Measurements from ENCODE around the gene TXK.

The TXK gene

DNA sequence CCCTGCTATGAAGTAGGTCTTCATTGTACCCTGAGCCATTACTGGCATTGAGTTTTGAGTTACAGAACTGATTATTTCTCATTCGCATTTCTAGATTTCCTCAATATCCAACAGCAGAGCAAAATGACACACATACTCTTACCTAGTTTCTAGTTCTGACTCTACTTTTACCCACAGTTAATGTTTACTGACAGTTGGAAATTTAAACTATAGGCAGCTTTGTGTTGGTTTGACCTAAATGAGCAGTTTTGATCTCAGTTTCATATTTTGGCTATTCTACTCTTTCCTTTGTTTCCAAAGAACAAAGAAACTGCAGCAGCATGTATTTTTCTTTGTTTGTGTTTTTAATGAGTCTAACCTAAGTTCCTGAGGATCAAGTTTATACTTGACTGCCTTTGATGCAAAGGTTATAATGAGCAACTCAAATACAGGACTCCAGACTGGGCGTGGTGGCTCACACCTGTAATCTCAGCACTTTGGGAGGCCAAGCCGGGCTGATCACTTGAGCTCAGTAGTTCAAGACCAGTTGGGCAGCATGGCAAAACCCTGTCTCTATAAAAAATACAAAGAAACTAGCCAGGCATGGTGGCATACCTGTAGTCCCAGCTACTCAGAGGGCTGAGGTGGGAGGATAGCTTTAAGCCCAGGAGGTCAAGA lies 30.4 kb downstream of the TXK start:
- no peak for DNase-seq (ENCODE audit: low spot score)

DNA sequence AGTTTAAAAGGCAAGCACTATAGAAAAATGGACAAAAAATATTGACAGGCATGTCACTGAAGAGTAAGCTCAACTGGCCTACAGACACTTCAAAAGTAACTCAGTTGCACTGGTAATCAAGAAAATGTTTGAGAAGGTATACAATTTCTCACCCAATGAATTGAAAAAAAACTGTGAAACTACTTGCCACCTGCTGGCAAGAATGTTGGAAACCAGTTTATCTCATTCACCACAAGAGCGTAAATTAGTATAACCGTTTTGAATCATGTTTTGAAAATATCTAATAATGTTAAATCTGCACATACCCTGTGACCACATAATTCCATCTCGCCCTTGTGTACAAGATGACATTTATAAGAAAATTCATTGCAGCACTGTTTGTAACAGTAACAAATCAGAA lies 31.7 kb downstream of the TXK start:
- no peak for DNase-seq (ENCODE audit: low spot score)

DNA sequence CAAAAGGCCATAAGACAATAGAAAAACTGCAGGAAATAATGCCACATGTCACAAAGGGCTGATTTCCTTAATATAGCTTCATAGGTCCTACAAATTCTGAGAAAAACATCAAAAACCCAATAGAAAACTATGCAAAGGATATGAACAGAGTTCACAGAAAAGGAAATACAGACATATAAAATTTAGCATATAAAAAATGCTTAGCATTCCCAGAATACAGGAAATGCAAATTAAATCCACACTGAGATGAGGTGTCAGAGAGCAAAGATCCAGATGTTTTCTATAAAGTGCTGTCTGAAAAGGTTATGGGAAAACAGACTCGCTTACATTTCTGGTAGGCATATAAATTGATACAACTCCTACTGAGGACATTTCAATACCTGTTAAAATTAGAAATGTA lies 33.8 kb downstream of the TXK start:
- no peak for DNase-seq (ENCODE audit: low spot score)

DNA sequence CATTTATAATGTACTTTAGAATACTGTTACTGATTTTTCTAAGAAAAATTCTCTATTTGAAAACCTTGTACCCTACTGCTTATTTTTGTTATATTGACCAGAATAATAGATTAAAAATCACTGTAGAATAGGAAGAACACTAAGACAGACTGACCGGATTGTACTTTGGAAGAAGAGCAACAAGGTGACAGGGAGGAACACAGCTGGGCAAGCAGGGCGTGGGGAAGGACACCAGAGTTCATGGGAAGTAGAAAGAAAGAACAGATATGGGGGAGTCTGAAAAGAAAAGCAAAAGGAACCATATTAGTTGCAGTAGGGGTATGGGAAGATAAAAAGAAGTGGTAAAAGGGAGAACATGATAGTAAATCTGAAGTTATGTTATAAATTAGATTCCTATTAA lies 38.6 kb downstream of the TXK start:
- DNase-seq (ENCODE audit: low spot score): no peak

DNA sequence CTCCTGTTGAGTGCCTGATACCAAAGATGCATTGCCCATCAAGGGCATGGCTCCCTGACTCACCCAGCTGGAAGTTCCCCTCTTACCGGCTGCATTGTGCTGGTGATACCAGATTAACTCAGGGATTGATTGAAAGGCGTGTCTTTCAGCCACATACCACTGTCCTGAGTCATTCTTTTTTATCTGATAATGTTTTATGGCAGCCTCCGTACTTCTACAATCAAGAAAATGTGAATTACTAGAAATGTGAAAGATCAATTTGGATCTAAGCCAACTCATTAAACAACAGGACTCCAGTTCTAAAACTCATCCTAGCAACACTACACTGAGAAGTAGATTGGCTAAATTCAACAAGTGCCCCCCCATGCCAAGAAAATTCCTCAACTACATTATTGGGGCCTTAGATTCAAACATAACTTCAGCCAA lies 40.0 kb downstream of the TXK start:
- peak; percentile 92 for DNase-seq (ENCODE audit: low spot score)

DNA sequence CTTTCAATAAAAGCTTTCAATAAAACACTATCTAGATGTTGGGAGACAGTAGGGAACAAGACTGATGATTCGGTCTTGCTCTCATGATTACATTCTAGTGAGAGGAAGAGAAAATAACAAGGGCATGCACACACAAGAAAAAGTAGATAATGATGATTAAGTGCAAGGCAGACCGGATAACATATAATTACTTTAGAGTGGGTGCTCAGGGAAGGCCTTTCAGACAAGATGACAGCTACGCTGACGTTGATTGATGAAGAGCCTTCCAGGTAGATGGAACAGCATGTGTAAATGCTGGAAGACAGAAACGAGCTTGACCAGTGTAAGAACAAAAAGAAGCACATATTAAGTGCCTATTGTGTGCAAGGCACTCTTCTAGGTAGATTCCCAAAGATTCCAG lies 43.4 kb downstream of the TXK start:
- DNase-seq (ENCODE audit: low spot score): no peak

DNA sequence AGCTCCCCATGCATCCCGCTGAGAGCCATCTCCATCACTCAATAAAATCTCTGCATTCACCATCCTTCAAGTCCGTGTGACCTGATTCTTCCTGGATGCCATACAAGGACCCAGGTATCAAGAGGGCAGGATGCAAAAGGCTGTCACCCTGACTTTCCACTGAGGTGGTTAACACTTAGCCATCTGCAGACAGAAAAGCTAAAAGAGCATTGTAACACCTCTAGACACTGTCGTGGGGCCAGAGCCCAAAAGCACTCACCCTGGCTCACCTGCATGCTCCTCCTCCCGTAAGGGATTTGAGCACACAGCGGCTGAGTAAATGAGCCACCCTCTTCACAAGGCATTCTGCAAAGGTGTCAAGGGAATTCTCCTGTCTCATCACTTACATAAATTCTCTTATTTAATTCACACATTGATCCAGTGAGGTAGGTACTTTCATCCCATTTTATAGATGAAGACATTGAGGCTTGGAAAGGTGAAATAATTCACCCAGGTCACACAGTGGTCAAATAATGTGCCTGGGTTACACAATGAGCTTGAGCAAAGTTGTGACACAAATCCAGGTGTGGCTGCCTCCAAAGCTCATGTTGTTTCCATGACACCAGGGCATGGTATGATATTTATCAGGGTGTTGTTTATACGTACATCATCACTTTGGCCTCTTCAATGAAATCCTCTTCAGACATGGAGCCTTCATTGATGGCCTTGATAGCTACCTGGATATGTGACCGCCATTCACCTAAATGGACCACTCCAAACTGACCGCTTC lies 48.0 kb downstream of the TXK start:
- DNase-seq (ENCODE audit: low spot score): no peak

DNA sequence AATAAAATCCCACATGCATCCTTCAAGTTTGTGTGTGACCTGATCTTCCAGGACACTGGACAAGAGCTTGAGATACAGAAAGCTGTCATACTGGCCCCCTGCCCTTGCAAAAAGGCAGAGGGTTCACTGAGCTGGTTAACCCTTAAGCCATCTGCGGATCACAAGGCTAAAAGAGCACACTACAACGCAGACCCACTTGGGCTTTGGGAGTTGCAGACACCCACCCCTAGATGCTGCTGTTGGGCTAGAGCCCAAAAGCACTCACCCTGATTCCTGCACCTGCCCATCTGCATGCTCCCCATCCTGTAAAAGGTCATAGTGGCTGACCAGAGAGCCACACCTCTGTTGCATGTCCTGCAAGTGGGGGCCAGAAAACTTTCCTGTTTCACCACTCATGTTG lies 51.1 kb downstream of the TXK start:
- no peak for DNase-seq (ENCODE audit: low spot score)

DNA sequence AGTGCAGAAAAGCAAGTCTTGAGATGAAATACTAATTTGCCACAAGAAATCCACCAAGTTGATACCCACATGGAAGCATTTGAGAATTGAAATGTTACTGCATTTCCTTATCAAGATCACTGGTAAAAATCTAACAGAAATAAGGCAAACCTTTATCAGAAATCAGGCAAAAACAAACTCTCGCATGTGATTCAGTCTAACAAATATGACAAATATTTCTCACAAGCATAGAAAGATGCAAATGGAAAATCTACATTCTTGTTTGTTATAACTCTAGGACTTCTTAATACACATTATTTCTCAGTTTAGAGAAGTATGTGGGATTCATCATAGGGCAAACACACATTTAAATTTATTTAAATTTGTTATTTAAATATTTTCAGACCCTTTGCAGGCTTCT lies 52.9 kb downstream of the TXK start:
- DNase-seq (ENCODE audit: low spot score): no peak

DNA sequence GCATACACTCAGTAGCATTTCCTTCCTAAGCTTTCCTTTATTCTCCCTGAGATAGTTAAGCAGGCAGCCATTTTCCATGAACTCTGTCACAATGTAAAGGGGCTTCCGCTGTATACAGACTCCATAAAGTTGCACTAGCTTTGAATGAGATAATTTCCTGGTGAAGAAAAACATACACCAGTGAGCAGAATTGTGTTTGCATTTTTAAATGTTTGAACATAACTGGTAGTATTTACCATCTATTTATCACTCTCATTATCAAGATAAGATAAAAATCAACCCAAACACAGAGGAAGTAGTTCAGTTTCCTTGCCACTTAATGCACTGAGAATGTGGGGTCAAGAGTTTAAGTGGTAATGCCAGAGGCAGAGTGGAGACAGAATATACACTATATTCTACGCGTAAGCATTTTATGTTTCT lies 54.1 kb downstream of the TXK start:
- DNase-seq (ENCODE audit: low spot score): peak; percentile 75

DNA sequence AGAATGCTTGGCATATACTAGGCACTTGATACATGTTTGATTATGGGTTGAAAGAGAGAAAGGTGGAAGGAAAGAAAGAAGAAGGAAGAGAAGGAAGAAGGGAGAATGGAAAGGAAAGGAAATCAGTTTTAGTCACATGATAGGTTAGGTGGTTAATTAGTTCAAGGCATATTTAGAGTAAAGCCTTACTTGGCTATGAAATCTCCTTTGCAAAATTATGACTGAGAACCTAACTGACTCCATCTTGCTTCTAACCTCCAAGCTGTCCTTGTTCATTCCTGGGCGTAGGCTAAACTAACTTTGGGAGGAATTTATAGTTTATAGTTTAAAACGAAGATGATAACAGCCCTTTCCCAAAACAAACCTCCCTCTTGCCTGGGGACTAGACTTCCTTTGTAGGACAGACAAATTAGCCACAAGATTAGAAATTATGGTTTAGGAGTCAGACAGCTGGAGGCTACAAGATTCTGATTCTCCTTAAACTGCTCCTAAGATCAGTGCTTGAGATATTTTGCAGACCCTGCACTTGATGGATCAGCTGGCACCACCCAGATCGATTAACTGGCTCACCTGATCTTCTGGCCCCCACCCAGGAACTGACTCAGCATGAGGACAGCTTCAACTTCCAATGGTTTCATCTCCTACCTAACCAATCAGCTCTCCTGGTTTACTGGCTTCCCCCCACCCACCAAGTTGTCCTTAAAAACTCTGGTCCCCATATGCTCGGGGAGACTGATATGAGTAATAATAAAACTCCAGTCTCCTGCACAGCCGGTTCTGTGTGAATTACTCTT lies 55.0 kb downstream of the TXK start:
- no peak for DNase-seq (ENCODE audit: low spot score)

DNA sequence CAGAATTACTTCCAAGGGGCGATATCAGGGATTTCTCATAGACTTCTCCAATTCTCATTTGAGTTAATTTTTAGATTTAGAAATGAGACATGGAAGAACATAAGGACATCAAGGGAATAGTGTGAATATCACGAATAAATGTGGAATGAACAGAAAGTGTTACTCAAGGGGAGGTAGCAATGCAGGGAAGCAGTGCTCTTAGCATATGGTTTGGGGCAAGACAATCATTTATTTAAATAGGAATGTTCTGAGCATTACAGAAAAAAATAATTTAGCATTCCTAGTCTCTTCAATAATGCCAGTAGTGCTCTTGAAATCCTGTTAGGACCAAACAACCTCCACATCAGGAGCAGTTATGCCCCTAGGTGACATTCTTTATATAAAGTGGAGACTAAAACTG lies 55.6 kb downstream of the TXK start:
- DNase-seq (ENCODE audit: low spot score): no peak

DNA sequence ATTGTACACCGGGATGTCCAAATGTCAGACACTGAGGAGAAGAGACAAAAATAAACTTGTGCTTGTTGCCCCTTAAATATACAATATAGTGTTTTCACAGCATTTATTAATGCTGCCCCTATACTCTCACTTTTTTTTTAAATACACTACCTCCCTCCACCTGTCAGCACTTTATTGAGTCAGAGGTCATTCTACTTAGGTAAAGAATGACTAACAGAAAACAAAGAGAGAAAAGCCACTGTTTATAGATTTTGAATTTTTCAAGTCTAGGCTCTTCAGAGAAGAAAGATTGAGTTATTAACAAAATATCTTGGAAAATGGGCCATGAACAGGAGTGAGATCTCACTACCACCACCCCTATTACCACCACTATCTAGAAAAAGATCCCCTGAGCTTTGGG lies 59.4 kb downstream of the TXK start:
- DNase-seq (ENCODE audit: low spot score): no peak

DNA sequence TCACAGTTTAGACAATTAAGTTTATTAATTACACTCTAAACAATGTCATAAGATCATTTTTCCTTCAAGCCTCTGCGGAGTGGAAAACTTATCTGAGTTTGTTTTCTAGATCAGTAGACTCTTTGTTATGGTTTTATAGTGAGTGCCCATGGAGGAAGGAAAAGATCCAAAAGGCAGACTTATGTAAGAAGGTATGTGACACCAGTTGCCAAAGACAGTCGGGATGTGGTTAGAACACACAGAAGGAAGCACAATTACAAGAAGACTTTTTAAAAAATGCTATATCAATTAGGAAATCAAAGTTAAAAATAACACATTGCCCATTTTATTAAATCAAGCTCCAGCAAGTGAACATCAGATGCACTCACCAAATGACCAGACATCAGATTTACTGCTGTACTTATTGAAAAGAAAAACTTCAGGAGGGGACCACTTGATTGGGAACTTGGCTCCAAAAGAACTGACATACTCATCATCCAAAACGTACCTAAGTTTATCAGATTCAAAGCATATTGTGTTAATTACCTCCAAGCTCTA lies 60.4 kb downstream of the TXK start:
- DNase-seq (ENCODE audit: low spot score): no peak

DNA sequence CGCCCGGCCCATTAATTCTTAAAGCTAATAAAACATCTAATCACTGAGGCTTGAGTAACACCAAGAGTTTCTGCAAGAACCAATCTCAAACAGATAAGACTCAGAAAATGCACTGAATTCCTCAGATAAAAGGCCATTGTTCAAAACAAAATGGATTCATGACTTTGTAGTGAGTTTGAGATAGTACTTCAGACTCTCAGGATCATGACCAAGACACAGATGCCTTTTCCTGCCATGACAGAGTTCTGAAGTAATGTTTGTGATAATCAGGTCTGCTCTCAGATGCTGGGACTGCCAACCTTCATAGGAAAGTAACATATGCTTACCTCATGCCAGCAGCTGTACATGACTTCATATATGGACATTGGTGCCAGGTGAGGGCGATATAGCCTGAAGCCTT lies 62.9 kb downstream of the TXK start:
- no peak for DNase-seq (ENCODE audit: low spot score)

DNA sequence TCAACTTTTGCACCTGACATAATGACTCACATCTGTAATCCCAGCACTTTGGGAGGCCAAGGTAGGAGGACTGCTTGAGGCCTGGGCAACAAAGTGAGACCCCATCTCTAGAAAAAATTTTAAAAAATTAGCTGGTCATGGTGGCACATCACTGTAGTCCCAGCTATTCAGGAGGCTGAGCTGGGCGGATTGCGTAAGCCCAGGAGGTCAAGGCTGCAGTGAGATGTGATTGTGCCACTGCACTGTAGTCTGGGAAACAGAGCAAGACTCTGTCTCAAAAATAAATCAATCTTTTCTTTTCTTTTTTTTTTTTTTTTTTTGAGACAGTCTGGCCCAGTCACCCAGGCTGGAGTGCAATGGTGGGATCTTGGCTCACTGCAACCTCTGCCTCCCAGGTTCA lies 65.0 kb downstream of the TXK start:
- DNase-seq (ENCODE audit: low spot score): no peak

DNA sequence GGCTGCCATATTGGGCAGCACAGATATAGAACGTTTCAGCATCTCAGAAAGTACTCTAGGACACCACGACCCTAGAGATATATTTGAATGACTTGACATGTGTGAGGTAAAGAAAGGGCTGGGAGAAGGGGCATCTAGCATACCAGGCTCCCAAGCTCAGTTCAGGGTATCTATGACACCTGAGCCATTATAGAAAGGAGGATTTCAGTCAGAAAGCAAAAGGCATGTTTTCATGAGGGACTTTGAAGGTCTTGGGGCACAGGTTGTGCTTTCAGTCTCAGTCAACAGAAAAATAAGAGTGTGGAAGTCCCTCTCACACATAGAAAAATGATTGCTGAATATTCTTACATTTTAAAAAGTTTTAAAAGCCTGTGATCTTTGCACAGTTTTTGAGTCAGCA lies 65.9 kb downstream of the TXK start:
- DNase-seq (ENCODE audit: low spot score): no peak

DNA sequence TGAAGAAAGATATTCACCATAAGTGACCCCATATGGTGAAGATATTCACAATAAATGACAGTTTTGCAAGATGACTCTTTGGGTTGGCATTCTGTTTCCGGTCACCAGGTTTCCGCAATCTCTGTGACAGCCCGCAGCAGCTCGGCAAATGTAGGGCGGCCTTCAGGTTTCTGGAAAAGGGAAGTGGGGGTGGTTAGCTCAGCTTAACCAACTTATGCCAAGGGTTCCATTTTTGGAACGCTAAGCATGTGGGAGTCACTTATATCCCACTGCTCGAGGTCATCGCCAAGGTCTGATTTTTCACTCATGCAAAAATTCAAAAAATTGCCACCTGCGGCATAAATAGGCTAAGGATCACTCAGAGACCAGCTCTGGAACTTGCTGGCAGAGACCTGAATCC lies 66.5 kb downstream of the TXK start:
- DNase-seq (ENCODE audit: low spot score): no peak

DNA sequence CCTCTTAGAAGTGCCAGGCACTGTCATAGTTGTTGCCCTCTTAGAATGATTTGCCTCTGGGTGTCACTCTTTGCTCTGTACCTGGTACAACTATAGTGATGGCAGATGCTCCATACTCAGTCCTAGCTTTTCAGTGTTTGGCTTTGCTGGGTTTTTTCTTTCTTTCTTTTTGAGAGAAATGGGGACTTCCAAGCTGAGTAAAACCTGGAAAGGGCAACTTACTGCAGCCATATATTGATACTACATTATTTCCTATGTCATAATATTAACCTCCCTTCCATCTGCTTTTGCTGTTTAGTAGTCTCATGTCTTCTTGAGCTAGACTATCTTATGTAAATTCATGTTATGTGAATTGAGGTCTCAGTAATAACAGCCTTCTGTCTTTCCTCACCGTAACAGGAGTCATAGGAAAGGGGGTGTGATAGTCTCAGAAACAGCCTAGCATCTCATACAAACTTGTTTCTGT lies 68.4 kb downstream of the TXK start:
- DNase-seq (ENCODE audit: low spot score): no peak

DNA sequence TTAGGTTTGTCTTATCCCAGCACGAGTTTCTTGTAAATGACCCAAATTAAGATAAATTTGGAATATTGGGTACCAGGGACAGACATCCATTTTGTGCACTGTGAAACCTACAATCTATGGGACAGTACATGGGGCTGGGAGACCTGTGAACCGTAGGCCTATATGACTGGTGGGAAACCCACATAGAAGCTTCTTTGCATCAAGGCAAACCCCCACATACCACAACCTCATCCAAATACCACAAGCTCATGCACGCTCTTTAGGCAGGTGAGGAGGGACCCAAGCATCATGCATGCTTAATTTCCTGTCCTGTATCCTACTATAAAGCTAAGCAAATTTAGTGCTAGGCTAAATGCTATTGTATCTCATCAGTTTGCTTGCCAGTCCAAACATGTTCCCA lies 69.7 kb downstream of the TXK start:
- DNase-seq (ENCODE audit: low spot score): no peak

DNA sequence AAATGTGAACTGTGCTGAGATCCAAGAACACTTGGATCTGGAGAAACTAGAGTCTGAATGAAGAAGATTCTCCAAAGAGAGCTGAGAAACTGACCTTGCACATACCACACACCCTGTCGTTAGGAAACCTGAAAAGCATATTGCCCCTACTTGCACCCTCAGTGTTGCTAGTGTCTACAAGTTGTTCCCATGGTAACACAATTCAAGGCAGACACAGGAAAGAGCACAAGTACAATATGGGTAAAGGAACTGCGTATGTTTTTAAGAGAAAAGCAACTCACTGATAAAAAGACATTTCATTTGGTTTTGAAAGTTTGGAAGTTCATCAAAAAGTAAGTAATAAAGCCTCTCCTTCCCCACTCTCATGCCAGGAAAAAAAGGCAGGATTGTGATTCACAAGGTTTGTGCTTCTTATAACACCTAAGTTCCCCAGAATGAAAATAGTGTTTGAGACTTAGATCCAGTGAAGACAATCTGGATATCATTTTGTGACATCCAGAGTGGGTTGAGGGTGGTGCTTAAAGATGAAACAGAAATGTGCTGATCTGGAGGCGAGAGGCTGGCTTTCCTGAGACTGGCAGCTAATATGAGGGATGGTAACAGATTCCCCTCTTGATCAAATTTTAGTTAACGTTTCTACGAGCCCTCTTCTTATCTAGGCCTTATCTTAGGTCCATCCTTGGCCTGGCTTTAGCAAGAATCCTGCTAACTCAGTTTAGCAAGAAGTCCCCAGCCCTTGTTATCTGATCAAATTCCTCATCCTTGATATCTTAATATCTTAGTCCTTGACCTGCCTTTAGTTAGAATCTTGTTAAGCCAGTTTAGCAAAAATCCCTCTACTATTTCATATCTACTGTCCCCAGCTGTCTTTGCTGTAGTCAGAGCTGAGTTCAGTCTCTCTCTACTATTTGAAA lies 75.2 kb downstream of the TXK start:
- DNase-seq (ENCODE audit: low spot score): no peak

DNA sequence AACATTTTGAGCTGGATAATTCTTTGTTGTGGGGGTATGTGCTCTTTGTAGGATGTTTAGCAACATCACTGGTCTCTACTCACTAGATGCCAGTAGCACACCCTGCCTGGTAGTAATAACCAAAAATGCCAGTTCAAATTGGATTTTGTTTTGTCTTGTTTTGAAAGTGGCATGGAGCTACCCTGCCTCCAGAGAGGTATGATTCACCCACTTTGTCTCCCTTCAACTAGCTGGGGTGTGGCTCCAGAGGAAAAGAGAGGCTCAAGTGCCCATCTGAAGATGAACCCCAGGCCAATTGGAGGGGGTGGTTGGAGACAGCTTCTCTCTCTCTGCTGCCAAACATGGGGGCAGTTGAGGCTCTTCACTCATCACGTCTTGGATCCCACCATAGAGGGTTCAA lies 83.0 kb downstream of the TXK start:
- DNase-seq (ENCODE audit: low spot score): no peak

All from LoVo (cell line).